CD4-positive, CD25-positive, alpha-beta regulatory T cell (primary cell): ENCODE measurements around the gene METTL25. TPM values are rescaled to one million over a fixed set of nuclear protein-coding genes. Genes with fewer than 3 reads are reported as not detected.

Experiments
- ATAC-seq, 2 donors: fragments of 150-1000 bp; cut with Tn5 transposase; one replicate each; pipeline ENCODE4 v1.10.0; 2021; ENCODE audit warnings: low read depth in 2 of 2, moderate number of reproducible peaks in 2 of 2, moderate library complexity in 1 of 2
- DNase-seq, 3 donors: peaks; one replicate each; pipeline versions ENCODE4 v3.0.0 to v3.0.0-alpha.2; 2012 to 2022; ENCODE audit warnings: mixed read lengths in 1 of 3
- H3K27ac ChIP-seq: one replicate; pipeline ENCODE4 v1.7.0; 2013; ENCODE audit warnings: mild to moderate bottlenecking, low read length; ENCODE audit not compliant: insufficient read depth, poor library complexity, severe bottlenecking
- H3K27me3 ChIP-seq: one replicate; pipeline ENCODE4 v1.7.0; 2013; ENCODE audit warnings: low read length; ENCODE audit not compliant: control insufficient read depth, insufficient read depth
- H3K36me3 ChIP-seq: one replicate; pipeline ENCODE4 v1.7.0; 2013; ENCODE audit warnings: mild to moderate bottlenecking, low read length, moderate library complexity; ENCODE audit not compliant: control insufficient read depth, insufficient read depth
- H3K4me1 ChIP-seq: 2 replicates; pipeline ENCODE4 v1.7.0; 2013; ENCODE audit warnings: mild to moderate bottlenecking, low read length; ENCODE audit not compliant: insufficient read depth, control insufficient read depth, poor library complexity, severe bottlenecking
- H3K4me3 ChIP-seq: one replicate; pipeline ENCODE4 v1.7.0; 2013; ENCODE audit warnings: low read depth, mild to moderate bottlenecking, low read length, moderate library complexity
- H3K9me3 ChIP-seq, 2 experiments: 1 replicate in 1 of 2; 2 replicates in 1 of 2; pipeline ENCODE4 v1.7.0; 2013; ENCODE audit warnings: low read length in 2 of 2, mild to moderate bottlenecking in 1 of 2, moderate library complexity in 1 of 2; ENCODE audit not compliant: control insufficient read depth in 2 of 2
- H3K27ac Mint-ChIP-seq, 3 donors: one replicate each; pipeline ENCODE4 v1.8.0; 2020 to 2022; ENCODE audit warnings: mild to moderate bottlenecking in 3 of 3, mixed read lengths in 3 of 3, moderate library complexity in 2 of 3
- H3K27me3 Mint-ChIP-seq: one replicate; pipeline ENCODE4 v1.8.0; 2022; ENCODE audit warnings: mild to moderate bottlenecking, mixed read lengths
- H3K36me3 Mint-ChIP-seq: one replicate; pipeline ENCODE4 v1.8.0; 2020; ENCODE audit warnings: mixed read lengths
- H3K4me1 Mint-ChIP-seq, 4 donors: one replicate each; pipeline ENCODE4 v1.8.0; 2020 to 2022; ENCODE audit warnings: mixed read lengths in 4 of 4, mild to moderate bottlenecking in 1 of 4
- H3K4me3 Mint-ChIP-seq, 4 donors: one replicate each; pipeline ENCODE4 v1.8.0; 2020 to 2022; ENCODE audit warnings: mild to moderate bottlenecking in 4 of 4, mixed read lengths in 4 of 4, moderate library complexity in 3 of 4
- H3K9me3 Mint-ChIP-seq, 7 donors: one replicate each; pipeline ENCODE4 v1.8.0; 2020 to 2022; ENCODE audit warnings: mixed read lengths in 7 of 7, mild to moderate bottlenecking in 3 of 7, moderate library complexity in 2 of 7
- polyA plus RNA-seq, 4 donors: library from polyadenylated mRNA; unstranded; fragments of 300-500 nt; fragmentation: Illumina TruSeq; gene quantifications; one replicate each; pipeline ENCODE4 v1.2.3, GENCODE V29; 2021
- total RNA-seq: library from RNA; stranded (reverse); gene quantifications from one replicate; pipeline ENCODE4 v1.2.3, GENCODE V29; 2022

The METTL25 gene
- total and polyA plus RNA-seq, 5 donors from 2014 or later = 12.6 to 16.1 (median 13.6) TPM

- no peak overlapping the region for H3K27ac Mint-ChIP-seq
- H3K4me1 Mint-ChIP-seq = peaks cover 0 to 4% (median 0%) of the 10 kb centered on the region in 4 donors
- DNase-seq (no peak), ATAC-seq (no peak)
- Histone ChIP-seq H3K4me1 (no peaks in the 10 kb centered on the region), H3K4me3 (no peak overlapping the region), H3K9me3 (no peaks in the 10 kb centered on the region), H3K36me3 (peaks cover 5% of the 10 kb centered on the region), H3K27me3 (no peaks in the 10 kb centered on the region), H3K27ac (no peak overlapping the region)
- H3K27me3 Mint-ChIP-seq = no peaks in the 10 kb centered on the region
- H3K36me3 Mint-ChIP-seq = peaks cover 28% of the 10 kb centered on the region
- no peaks in the 10 kb centered on the region for H3K9me3 Mint-ChIP-seq
- H3K4me3 Mint-ChIP-seq = no peak overlapping the region
Observed at GRCh38 chr12:82408844-82409243, 50.5 kb downstream of the METTL25 start.

- Histone ChIP-seq H3K4me3 (no peak overlapping the region), H3K36me3 (peaks cover 5% of the 10 kb centered on the region), H3K4me1 (no peaks in the 10 kb centered on the region), H3K9me3 (no peaks in the 10 kb centered on the region), H3K27ac (no peak overlapping the region), H3K27me3 (no peaks in the 10 kb centered on the region)
- Mint-ChIP-seq H3K36me3 (peaks cover 27% of the 10 kb centered on the region), H3K27ac (no peak overlapping the region), H3K27me3 (no peaks in the 10 kb centered on the region), H3K4me1 (peaks cover 0 to 4% (median 0%) of the 10 kb centered on the region in 4 donors), H3K4me3 (no peak overlapping the region), H3K9me3 (peaks cover 0 to 2% (median 0%) of the 10 kb centered on the region in 7 donors)
- DNase-seq (no peak), ATAC-seq (no peak)
Observed at GRCh38 chr12:82411546-82412230, 53.4 kb downstream of the METTL25 start.

GRCh38 chr12:82412246-82412645, 53.9 kb downstream of the METTL25 start:
- Mint-ChIP-seq H3K27me3 (no peaks in the 10 kb centered on the region), H3K4me3 (no peak overlapping the region), H3K36me3 (peaks cover 24% of the 10 kb centered on the region), H3K9me3 (peaks cover 0 to 2% (median 0%) of the 10 kb centered on the region in 7 donors), H3K27ac (no peak overlapping the region), H3K4me1 (peaks cover 0 to 3% (median 0%) of the 10 kb centered on the region in 4 donors)
- no peaks in the 10 kb centered on the region for H3K4me1 ChIP-seq
- DNase-seq = no peak
- ATAC-seq = no peak
- H3K27me3 ChIP-seq = no peaks in the 10 kb centered on the region
- H3K4me3 ChIP-seq = no peak overlapping the region
- H3K36me3 ChIP-seq = peaks cover 5% of the 10 kb centered on the region
- H3K27ac ChIP-seq = no peak overlapping the region
- no peaks in the 10 kb centered on the region for H3K9me3 ChIP-seq

GRCh38 chr12:82414044-82414443, 55.7 kb downstream of the METTL25 start:
- no peak for DNase-seq
- peaks cover 0 to 5% (median 0%) of the 10 kb centered on the region in 7 donors for H3K9me3 Mint-ChIP-seq
- Histone ChIP-seq H3K27ac (no peak overlapping the region), H3K9me3 (no peaks in the 10 kb centered on the region), H3K4me3 (no peak overlapping the region), H3K27me3 (no peaks in the 10 kb centered on the region), H3K4me1 (no peaks in the 10 kb centered on the region), H3K36me3 (no peaks in the 10 kb centered on the region)
- ATAC-seq = no peak
- peaks cover 18% of the 10 kb centered on the region for H3K36me3 Mint-ChIP-seq
- no peak overlapping the region for H3K4me3 Mint-ChIP-seq
- H3K27me3 Mint-ChIP-seq = no peaks in the 10 kb centered on the region
- no peak overlapping the region for H3K27ac Mint-ChIP-seq
- no peaks in the 10 kb centered on the region for H3K4me1 Mint-ChIP-seq

GRCh38 chr12:82414926-82415325, 56.6 kb downstream of the METTL25 start:
- H3K4me3 ChIP-seq = no peak overlapping the region
- H3K27ac ChIP-seq = no peak overlapping the region
- H3K4me1 Mint-ChIP-seq = no peaks in the 10 kb centered on the region
- no peak overlapping the region for H3K27ac Mint-ChIP-seq
- H3K4me1 ChIP-seq = no peaks in the 10 kb centered on the region
- no peak overlapping the region for H3K4me3 Mint-ChIP-seq
- H3K9me3 ChIP-seq = no peaks in the 10 kb centered on the region
- ATAC-seq (no peak), DNase-seq (no peak)
- no peaks in the 10 kb centered on the region for H3K27me3 ChIP-seq
- H3K36me3 Mint-ChIP-seq = peaks cover 21% of the 10 kb centered on the region
- H3K9me3 Mint-ChIP-seq = peaks cover 0 to 5% (median 0%) of the 10 kb centered on the region in 7 donors
- H3K27me3 Mint-ChIP-seq = no peaks in the 10 kb centered on the region
- no peaks in the 10 kb centered on the region for H3K36me3 ChIP-seq

DNA sequence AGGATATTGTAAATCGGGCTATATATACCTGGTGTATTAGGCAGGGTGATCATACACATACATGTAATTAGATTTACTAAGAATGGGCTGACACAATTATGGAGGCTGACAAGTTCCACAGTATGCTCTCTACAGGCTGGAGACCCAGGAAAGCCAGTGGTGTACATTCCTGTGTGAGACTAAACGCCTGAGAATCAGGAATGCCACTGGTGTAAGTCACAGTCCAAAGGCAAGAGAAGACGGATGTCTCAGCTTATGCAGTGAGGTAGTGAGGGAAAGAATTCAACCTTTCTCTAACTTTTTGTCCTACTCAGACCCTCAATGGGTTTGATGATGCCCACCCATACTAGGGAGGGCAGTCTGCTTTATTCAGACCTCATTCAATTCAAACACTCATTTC, 57.1 kb downstream of the METTL25 start:
- Mint-ChIP-seq H3K4me3 (no peak overlapping the region), H3K4me1 (no peaks in the 10 kb centered on the region), H3K36me3 (peaks cover 23% of the 10 kb centered on the region), H3K27ac (no peak overlapping the region), H3K9me3 (peaks cover 0 to 5% (median 0%) of the 10 kb centered on the region in 7 donors), H3K27me3 (no peaks in the 10 kb centered on the region)
- H3K9me3 ChIP-seq = no peaks in the 10 kb centered on the region
- ATAC-seq (no peak), DNase-seq (no peak)
- H3K4me1 ChIP-seq = no peaks in the 10 kb centered on the region
- no peak overlapping the region for H3K4me3 ChIP-seq
- H3K27me3 ChIP-seq = no peaks in the 10 kb centered on the region
- H3K36me3 ChIP-seq = no peaks in the 10 kb centered on the region
- no peak overlapping the region for H3K27ac ChIP-seq

DNA sequence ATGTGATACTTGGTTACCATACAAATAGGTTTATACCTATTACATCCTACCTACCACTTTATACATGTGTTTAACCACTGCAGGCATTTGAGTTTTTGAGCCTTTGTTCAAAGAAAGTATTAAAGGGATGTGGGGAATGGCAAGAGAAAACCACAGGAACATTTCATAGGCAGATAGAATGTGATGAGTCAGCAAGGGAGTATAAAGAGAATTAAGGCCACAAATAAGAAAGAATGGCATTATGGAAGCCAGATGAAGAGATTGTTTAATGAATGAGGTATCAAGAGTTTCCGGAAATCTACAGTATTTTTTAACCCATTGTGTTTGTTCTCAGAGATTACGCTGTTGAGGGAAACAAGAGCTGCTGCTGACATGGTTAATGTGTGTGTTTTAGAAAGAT, 66.9 kb downstream of the METTL25 start:
- no peak overlapping the region for H3K4me3 Mint-ChIP-seq
- DNase-seq (no peak), ATAC-seq (no peak)
- no peaks in the 10 kb centered on the region for H3K9me3 ChIP-seq
- peaks cover 0 to 12% (median 7%) of the 10 kb centered on the region in 4 donors for H3K4me1 Mint-ChIP-seq
- H3K36me3 ChIP-seq = no peaks in the 10 kb centered on the region
- no peaks in the 10 kb centered on the region for H3K27me3 ChIP-seq
- no peak overlapping the region for H3K27ac Mint-ChIP-seq
- H3K27ac ChIP-seq = no peak overlapping the region
- no peaks in the 10 kb centered on the region for H3K4me1 ChIP-seq
- no peaks in the 10 kb centered on the region for H3K36me3 Mint-ChIP-seq
- no peaks in the 10 kb centered on the region for H3K27me3 Mint-ChIP-seq
- H3K4me3 ChIP-seq = no peak overlapping the region
- peaks cover 0 to 7% (median 0%) of the 10 kb centered on the region in 7 donors for H3K9me3 Mint-ChIP-seq

DNA sequence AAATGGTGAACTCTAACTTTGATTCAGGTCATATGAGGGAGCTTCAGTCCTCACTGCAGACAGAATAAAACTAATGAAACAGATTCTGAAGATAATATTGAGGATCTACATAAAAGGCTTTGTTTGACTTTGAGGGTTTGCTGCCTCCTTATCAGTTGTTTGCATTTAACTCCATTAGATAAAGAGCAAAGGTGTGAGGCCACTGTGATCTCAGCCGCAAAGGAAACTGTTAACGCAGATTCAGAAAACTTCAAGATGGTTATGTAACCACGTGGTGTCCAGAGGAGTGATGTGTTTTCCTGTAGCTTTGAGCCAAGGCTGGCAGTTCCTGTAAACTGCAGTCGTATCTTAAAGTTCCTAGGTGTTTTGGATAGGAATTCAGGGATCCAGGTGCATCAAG, 67.8 kb downstream of the METTL25 start:
- Mint-ChIP-seq H3K4me1 (peaks cover 0 to 12% (median 7%) of the 10 kb centered on the region in 4 donors), H3K36me3 (no peaks in the 10 kb centered on the region), H3K4me3 (no peak overlapping the region), H3K27me3 (no peaks in the 10 kb centered on the region), H3K9me3 (peaks cover 0 to 7% (median 0%) of the 10 kb centered on the region in 7 donors), H3K27ac (no peak overlapping the region)
- H3K4me1 ChIP-seq = no peaks in the 10 kb centered on the region
- no peak for ATAC-seq
- H3K4me3 ChIP-seq = no peak overlapping the region
- no peaks in the 10 kb centered on the region for H3K36me3 ChIP-seq
- DNase-seq = no peak
- H3K27ac ChIP-seq = no peak overlapping the region
- H3K27me3 ChIP-seq = no peaks in the 10 kb centered on the region
- no peaks in the 10 kb centered on the region for H3K9me3 ChIP-seq
